HL-60 (cell line): ENCODE measurements around the gene DNAJA3.

Experiments
- DNase-seq, 2 experiments: peaks; one replicate each; pipeline ENCODE4 v3.0.0-alpha.2; 2010 to 2020; ENCODE audit warnings: low read depth in 1 of 2, low spot score in 1 of 2
- H3K27ac ChIP-seq: fragments of 250-450 bp; sonication (Bioruptor Pico); replicated peaks from 2 replicates; pipeline ENCODE4 v1.5.1; 2020; ENCODE audit warnings: mild to moderate bottlenecking, moderate library complexity
- H3K27me3 ChIP-seq: fragments of 250-450 bp; sonication (Bioruptor Pico); 2 replicates; pipeline ENCODE4 v1.5.1; 2021; ENCODE audit warnings: mild to moderate bottlenecking, moderate library complexity; ENCODE audit not compliant: insufficient read depth, poor library complexity, severe bottlenecking
- H3K4me3 ChIP-seq: replicated peaks from 2 replicates; pipeline ENCODE4 v1.5.1; 2011; ENCODE audit warnings: mild to moderate bottlenecking, control low read depth, low read length; ENCODE audit not compliant: insufficient read depth
- GABPA ChIP-seq: IDR thresholded peaks from 2 replicates; pipeline ENCODE4 v1.6.1; 2012; ENCODE audit warnings: low read depth
- POLR2AphosphoS5 ChIP-seq: IDR thresholded peaks from 2 replicates; pipeline ENCODE4 v1.6.1; 2012; ENCODE audit warnings: low read depth
- SPI1 ChIP-seq: IDR thresholded peaks from 2 replicates; pipeline ENCODE4 v1.6.1; 2012; ENCODE audit warnings: low read depth, mild to moderate bottlenecking, borderline replicate concordance
- TF ChIP-seq, protein P1 (sequence below): IDR thresholded peaks from 2 replicates; pipeline ENCODE4 v1.6.1; 2012; ENCODE audit warnings: low read depth; ENCODE audit not compliant: insufficient replicate concordance
- TF ChIP-seq, protein P2 (sequence below): IDR thresholded peaks from one replicate; pipeline ENCODE4 v1.5.1; 2011; ENCODE audit warnings: low read length, control low read depth, inconsistent platforms; ENCODE audit not compliant: insufficient read depth

Gene DNAJA3

DNA sequence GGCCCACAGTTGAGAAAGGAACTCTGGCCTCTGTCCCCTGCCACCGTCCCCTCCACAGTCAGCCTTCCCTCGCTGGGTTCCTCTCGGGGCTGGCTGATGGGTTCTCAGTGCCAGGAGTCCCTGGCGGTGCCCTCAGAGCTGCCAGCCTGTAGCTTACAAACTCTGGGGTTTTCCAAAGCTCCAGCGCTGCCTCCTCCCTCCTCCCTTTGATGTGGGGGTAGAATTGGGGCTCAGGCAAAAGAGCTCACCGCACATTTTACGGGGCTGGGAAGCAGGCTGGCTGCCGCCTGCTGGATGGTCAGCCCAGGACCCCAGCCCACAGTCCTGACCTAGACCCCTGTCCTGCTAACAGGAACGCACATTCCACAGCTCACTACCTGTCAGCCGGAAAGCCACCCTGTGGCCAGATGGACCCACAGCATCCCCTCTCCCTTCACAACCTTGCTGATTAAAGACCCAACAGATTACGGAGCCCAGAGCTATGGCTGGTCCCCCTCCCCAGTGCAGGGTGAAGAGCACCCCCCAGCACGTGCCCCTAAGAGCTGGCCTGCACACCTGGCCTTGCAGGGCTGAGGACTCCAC is 48.0 kb upstream of the DNAJA3 start:
- H3K4me3 ChIP-seq: no peak overlapping the region
- H3K27ac ChIP-seq: no peak overlapping the region
- TF ChIP-seq GABPA (no peak), SPI1 (no peak), POLR2AphosphoS5 (no peak)
- TF ChIP-seq, protein P1, sequence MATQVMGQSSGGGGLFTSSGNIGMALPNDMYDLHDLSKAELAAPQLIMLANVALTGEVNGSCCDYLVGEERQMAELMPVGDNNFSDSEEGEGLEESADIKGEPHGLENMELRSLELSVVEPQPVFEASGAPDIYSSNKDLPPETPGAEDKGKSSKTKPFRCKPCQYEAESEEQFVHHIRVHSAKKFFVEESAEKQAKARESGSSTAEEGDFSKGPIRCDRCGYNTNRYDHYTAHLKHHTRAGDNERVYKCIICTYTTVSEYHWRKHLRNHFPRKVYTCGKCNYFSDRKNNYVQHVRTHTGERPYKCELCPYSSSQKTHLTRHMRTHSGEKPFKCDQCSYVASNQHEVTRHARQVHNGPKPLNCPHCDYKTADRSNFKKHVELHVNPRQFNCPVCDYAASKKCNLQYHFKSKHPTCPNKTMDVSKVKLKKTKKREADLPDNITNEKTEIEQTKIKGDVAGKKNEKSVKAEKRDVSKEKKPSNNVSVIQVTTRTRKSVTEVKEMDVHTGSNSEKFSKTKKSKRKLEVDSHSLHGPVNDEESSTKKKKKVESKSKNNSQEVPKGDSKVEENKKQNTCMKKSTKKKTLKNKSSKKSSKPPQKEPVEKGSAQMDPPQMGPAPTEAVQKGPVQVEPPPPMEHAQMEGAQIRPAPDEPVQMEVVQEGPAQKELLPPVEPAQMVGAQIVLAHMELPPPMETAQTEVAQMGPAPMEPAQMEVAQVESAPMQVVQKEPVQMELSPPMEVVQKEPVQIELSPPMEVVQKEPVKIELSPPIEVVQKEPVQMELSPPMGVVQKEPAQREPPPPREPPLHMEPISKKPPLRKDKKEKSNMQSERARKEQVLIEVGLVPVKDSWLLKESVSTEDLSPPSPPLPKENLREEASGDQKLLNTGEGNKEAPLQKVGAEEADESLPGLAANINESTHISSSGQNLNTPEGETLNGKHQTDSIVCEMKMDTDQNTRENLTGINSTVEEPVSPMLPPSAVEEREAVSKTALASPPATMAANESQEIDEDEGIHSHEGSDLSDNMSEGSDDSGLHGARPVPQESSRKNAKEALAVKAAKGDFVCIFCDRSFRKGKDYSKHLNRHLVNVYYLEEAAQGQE: no peak
- TF ChIP-seq, protein P2, sequence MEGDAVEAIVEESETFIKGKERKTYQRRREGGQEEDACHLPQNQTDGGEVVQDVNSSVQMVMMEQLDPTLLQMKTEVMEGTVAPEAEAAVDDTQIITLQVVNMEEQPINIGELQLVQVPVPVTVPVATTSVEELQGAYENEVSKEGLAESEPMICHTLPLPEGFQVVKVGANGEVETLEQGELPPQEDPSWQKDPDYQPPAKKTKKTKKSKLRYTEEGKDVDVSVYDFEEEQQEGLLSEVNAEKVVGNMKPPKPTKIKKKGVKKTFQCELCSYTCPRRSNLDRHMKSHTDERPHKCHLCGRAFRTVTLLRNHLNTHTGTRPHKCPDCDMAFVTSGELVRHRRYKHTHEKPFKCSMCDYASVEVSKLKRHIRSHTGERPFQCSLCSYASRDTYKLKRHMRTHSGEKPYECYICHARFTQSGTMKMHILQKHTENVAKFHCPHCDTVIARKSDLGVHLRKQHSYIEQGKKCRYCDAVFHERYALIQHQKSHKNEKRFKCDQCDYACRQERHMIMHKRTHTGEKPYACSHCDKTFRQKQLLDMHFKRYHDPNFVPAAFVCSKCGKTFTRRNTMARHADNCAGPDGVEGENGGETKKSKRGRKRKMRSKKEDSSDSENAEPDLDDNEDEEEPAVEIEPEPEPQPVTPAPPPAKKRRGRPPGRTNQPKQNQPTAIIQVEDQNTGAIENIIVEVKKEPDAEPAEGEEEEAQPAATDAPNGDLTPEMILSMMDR: no peak
- no peaks in the 10 kb centered on the region for H3K27me3 ChIP-seq
- DNase-seq: no peak

DNA sequence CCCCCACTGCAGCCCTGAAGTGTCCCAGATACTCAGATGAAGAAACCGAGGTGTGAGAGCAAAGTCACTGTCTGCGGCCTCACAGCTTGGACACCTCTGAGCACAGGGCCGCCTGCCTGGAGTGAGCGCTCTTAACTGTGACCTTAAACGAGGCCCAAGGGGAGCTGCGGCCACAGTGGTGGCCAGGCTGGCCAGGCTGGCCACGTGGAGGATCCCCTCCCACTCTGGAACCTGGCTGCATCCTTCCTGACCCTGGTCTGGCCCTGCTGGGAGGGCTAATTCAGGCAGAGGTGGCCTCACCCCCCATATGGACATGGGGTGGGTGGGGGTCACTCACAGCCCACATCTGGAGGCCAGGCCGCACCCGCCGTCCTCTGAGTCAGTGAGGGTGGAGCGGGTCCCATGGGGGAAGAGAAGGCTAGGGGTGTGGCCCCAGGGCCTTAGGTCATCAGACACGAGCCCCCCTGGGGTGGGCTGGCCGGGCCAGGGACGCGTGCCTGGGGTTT is 47.5 kb upstream of the DNAJA3 start:
- TF ChIP-seq, protein P2: no peak
- TF ChIP-seq, protein P1: no peak
- TF ChIP-seq POLR2AphosphoS5: no peak
- no peak for TF ChIP-seq GABPA
- no peak for TF ChIP-seq SPI1
- no peak for DNase-seq
- no peak overlapping the region for H3K27ac ChIP-seq
- no peaks in the 10 kb centered on the region for H3K27me3 ChIP-seq
- no peak overlapping the region for H3K4me3 ChIP-seq

DNA sequence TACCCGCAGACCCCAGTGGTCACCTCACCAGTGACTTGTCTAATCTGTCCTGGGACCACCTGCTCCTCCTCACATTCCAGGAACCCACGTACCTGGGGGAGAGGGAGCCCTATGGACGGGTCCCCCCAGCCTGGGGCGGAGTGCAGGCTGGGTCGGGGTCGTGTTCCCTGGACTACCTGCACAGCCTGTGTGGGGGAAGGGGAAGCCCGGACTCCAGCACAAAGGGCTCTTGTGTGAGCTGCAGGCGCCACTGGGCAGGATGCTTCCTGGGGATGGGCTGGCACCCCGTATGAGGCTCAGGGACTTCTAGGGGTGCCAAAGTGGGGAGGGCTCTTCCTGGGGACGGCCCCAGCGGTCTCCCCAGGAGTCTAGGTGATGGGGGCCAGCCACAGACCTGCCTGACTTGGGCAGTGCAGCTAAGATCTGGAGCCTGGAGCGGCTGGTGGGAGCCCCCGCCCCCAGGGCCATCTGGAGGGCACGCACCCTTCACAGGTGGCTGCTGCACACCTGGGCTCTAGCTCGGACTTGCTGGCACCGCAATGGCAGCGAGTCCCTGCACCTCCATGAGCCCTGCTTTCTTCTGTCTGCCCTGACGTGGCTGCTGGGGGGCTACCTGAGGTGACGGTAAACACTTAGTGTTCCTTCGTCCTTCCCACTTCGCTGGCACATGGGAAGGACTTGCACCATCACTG is 46.5 kb upstream of the DNAJA3 start:
- TF ChIP-seq, protein P2: no peak
- TF ChIP-seq SPI1: no peak
- no peak for TF ChIP-seq GABPA
- TF ChIP-seq, protein P1: no peak
- no peak for TF ChIP-seq POLR2AphosphoS5
- Histone ChIP-seq H3K27ac (no peak overlapping the region), H3K27me3 (no peaks in the 10 kb centered on the region), H3K4me3 (no peak overlapping the region)
- DNase-seq: no peak
